ENCODE measurements around the gene HIC1.

DNA sequence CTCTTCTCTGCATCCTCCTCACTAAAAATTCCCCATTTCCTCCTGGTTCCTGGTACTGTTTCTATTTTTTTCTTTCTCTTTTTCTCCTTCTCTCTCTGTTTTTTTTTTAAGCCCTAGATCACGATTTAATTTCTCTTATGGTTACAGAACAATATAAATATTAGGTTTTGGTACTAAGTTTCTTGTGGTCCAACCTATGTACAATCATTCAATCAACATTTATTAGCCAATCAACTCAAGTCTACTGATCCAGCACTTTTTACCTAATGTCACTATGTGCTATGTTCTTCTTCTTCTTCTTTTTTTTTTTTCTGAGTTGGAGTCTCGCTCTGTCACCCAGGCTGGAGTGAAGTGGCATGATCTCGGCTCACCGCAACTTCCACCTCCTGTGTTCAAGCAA lies 42.4 kb upstream of the HIC1 start:
- TF ChIP-seq, protein P1, sequence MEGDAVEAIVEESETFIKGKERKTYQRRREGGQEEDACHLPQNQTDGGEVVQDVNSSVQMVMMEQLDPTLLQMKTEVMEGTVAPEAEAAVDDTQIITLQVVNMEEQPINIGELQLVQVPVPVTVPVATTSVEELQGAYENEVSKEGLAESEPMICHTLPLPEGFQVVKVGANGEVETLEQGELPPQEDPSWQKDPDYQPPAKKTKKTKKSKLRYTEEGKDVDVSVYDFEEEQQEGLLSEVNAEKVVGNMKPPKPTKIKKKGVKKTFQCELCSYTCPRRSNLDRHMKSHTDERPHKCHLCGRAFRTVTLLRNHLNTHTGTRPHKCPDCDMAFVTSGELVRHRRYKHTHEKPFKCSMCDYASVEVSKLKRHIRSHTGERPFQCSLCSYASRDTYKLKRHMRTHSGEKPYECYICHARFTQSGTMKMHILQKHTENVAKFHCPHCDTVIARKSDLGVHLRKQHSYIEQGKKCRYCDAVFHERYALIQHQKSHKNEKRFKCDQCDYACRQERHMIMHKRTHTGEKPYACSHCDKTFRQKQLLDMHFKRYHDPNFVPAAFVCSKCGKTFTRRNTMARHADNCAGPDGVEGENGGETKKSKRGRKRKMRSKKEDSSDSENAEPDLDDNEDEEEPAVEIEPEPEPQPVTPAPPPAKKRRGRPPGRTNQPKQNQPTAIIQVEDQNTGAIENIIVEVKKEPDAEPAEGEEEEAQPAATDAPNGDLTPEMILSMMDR (IDR thresholded peaks at IDR 0.05), result no peak
- TF ChIP-seq POLR2AphosphoS5 (IDR thresholded peaks at IDR 0.05) (no peak), EP300 (IDR thresholded peaks at IDR 0.05; ENCODE audit: low read depth) (no peak)
